DOHH2 (cell line): Measurements from ENCODE around the gene TAS1R2.

Experiments used
- EZH2phosphoT487 ChIP-seq: fragments of 200-600 bp; sonication (generic); IDR thresholded peaks from 2 replicates; pipeline ENCODE4 v1.6.1; 2017; ENCODE audit warnings: borderline replicate concordance, mild to moderate bottlenecking, antibody characterized with exemption, low read length, moderate library complexity, mixed read lengths
- TF ChIP-seq, protein P1 (sequence below): fragments of 200-600 bp; sonication (generic); IDR thresholded peaks from one replicate; pipeline ENCODE4 v1.5.1; 2014; ENCODE audit warnings: antibody characterized with exemption, mild to moderate bottlenecking, low read depth, low read length; ENCODE audit not compliant: poor library complexity, severe bottlenecking

DNA sequence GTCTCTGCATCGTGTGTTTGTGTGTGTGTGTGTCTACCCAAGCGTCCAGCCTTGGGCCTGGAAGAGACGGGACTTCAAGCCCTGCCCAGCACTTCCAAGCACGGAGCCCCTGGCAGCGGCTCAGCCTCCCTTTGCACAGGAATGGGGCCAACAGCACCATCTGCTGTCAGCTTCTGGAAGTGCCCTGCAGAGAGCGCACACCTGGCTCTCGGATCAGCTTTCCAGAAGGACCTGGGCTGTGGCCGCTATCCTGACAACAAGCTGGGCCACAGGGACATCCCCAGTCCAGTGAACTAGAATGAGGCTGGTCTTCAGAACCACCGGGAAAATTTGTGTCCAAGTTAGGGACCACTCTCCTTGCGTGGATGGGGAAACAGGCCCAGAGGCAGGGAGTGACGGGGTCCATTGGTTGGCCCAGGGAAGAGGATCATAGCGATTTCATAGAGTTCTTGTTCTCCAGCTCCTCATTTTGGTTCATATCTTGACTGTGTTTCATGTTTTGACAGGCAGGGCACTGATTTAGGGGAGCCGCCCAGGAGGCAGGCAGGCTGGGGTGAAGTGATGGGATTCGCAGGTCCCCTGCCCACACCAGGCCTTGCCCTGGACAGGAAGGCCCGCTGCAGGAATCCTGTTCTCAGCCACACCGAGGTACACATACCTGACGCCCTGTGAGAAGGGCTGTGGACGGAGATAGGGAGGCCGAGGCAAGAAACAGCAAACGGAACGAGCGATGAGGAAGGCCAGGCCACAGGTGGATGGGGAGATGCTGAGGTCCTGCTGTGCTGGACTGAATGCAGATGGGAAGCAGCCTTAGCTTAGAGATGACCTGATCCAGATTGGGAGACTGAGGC lies 38.4 kb downstream of the TAS1R2 start:
- TF ChIP-seq EZH2phosphoT487 = no peak
- TF ChIP-seq, protein P1, sequence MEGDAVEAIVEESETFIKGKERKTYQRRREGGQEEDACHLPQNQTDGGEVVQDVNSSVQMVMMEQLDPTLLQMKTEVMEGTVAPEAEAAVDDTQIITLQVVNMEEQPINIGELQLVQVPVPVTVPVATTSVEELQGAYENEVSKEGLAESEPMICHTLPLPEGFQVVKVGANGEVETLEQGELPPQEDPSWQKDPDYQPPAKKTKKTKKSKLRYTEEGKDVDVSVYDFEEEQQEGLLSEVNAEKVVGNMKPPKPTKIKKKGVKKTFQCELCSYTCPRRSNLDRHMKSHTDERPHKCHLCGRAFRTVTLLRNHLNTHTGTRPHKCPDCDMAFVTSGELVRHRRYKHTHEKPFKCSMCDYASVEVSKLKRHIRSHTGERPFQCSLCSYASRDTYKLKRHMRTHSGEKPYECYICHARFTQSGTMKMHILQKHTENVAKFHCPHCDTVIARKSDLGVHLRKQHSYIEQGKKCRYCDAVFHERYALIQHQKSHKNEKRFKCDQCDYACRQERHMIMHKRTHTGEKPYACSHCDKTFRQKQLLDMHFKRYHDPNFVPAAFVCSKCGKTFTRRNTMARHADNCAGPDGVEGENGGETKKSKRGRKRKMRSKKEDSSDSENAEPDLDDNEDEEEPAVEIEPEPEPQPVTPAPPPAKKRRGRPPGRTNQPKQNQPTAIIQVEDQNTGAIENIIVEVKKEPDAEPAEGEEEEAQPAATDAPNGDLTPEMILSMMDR = peak; percentile 86
